ENCODE data around the gene NLRC3.

DNA sequence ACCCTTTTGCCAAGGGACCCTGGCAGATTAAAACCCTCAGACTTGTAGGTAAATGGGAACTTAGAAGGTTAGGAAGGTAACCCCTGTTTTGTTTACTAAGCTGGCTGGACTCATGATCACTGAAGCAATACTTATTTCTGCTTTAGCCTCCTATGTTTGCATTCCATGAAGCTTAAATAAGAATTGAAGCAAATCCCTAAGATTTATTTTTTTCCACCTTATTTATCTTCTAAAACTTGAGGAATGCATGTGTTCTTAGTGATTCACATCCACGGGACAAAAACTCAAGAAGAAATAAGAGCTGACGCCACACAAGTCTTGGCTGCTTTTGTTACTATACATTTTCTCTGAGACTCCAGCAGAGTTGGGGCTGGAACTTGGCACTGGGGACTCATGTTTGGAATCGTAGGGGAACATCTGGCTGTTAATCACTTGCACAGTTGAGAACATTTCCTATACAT, 40.9 kb downstream of the NLRC3 start:
- no peak for TF ChIP-seq POLR2A (IDR thresholded peaks at IDR 0.05)
- TF ChIP-seq, protein P1, sequence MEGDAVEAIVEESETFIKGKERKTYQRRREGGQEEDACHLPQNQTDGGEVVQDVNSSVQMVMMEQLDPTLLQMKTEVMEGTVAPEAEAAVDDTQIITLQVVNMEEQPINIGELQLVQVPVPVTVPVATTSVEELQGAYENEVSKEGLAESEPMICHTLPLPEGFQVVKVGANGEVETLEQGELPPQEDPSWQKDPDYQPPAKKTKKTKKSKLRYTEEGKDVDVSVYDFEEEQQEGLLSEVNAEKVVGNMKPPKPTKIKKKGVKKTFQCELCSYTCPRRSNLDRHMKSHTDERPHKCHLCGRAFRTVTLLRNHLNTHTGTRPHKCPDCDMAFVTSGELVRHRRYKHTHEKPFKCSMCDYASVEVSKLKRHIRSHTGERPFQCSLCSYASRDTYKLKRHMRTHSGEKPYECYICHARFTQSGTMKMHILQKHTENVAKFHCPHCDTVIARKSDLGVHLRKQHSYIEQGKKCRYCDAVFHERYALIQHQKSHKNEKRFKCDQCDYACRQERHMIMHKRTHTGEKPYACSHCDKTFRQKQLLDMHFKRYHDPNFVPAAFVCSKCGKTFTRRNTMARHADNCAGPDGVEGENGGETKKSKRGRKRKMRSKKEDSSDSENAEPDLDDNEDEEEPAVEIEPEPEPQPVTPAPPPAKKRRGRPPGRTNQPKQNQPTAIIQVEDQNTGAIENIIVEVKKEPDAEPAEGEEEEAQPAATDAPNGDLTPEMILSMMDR (IDR thresholded peaks at IDR 0.05): no peak

Data from uterus (tissue), 2 donors.